ENCODE measurements around the gene ILKAP.

The ILKAP gene

DNA sequence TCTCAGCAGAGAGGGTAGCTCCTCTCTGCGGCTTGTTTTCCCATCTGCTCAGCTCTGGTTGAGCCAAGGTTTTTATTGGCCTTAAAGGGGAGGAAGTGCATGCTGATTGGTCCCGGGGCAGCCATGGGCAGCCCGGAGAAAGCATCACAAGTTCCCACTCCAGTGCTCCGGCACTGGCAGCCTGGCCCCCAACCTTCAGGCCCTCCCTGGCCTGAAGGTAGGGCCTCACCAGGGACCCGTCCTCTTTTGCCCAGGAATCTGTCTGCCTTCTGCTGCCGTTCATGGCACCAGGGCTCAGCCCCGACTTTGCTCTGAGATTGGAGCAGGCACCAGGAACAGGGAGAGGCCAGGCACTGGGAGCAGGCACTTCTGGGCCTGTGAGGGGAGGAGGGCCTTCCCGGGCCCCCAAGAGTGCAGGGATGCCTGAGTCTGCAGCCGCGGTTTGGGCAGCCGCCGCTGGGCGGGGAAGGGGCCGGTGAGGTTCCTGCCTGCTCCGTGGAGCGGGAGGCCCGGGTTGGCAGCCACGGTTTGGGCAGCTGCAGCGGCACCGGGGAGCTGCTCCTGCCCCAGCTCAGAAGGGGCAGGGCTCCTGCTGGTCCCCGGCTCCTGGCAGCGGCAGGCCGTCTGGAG, 17.5 kb upstream of the ILKAP start:
- no peaks in the 10 kb centered on the region for H3K27me3 ChIP-seq (ENCODE audit: control insufficient read depth in 1 of 2, insufficient read depth in 2 of 2, low read length in 2 of 2)
- H3K9ac ChIP-seq (ENCODE audit: low read length): no peak overlapping the region
- peak overlapping the region; percentile 35 for H3K27ac ChIP-seq (ENCODE audit: low read depth, low read length)
- H3K36me3 ChIP-seq (ENCODE audit: insufficient read depth, low read length): no peaks in the 10 kb centered on the region
- H3K4me3 ChIP-seq (ENCODE audit: low read depth in 1 of 2, low read length in 2 of 2): peak overlapping the region in 1 of 2 donors; percentile 30
- peaks cover 12% of the 10 kb centered on the region for H3K4me1 ChIP-seq (ENCODE audit: insufficient read depth, low read length)
- no peaks in the 10 kb centered on the region for H3K9me3 ChIP-seq (ENCODE audit: low read length)

DNA sequence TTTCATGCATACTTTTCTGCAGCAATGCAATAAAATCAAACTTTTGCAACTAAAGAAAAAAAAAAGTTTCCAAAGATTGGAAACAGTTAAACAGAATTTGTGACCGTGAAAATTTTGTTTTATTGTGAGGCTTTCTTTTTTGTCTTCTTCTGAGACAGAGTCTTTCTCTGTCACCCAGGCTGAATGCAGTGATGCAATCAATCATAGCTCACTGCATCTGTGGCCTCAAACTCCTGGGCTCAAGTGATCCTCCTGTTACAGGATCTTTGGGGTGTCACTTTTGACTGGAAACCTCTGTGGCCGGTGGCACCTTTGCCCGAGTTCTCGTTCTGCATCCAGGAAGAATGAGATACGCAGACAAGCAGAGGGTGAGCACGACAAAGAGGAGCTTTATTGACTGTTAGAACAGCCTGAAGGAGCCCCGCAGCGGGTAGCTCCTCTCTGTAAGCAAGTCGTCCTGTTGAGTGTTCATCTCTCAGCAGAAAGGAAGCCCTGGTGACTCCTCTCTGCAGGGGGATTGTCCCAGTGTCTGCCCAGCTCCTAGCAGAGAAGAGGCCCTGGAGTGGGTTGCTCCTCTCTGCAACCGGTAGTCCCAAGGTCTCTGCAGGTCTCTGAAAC, 16.9 kb upstream of the ILKAP start:
- no peaks in the 10 kb centered on the region for H3K27me3 ChIP-seq (ENCODE audit: control insufficient read depth in 1 of 2, insufficient read depth in 2 of 2, low read length in 2 of 2)
- no peak overlapping the region for H3K27ac ChIP-seq (ENCODE audit: low read depth, low read length)
- H3K4me3 ChIP-seq (ENCODE audit: low read depth in 1 of 2, low read length in 2 of 2): no peak overlapping the region
- H3K9me3 ChIP-seq (ENCODE audit: low read length): no peaks in the 10 kb centered on the region
- no peak overlapping the region for H3K9ac ChIP-seq (ENCODE audit: low read length)
- peaks cover 6% of the 10 kb centered on the region for H3K4me1 ChIP-seq (ENCODE audit: insufficient read depth, low read length)
- H3K36me3 ChIP-seq (ENCODE audit: insufficient read depth, low read length): no peaks in the 10 kb centered on the region

DNA sequence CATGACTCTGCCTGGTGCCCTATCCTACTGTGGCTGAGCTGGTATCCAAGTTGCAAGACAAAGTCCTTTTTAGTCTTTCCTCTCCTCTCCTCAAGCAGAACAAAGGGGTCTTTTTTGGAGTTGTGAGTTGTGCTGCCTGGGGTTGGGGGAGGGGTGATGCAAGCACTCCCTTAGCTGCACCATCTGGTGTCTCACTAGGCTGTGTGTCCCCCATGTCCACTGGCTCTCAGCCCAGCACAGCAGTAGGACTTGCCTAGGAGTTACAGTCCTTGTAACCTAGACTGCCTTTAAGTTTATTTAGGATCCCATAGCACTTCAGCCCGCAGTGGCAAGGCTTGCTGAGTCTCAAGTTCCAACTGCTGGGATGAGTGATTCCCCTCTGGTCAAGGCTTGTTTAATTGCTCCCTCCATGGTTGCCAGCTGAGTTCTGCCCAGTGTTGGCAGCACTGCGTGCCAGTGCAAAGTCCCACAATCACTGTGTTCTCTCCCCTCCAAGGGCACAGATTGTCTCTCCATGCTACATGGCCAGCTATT, 13.2 kb upstream of the ILKAP start:
- H3K9me3 ChIP-seq (ENCODE audit: low read length): no peaks in the 10 kb centered on the region
- H3K9ac ChIP-seq (ENCODE audit: low read length): no peak overlapping the region
- no peaks in the 10 kb centered on the region for H3K27me3 ChIP-seq (ENCODE audit: control insufficient read depth in 1 of 2, insufficient read depth in 2 of 2, low read length in 2 of 2)
- H3K4me3 ChIP-seq (ENCODE audit: low read depth in 1 of 2, low read length in 2 of 2): no peak overlapping the region
- H3K4me1 ChIP-seq (ENCODE audit: insufficient read depth, low read length): peaks cover 5% of the 10 kb centered on the region
- no peak overlapping the region for H3K27ac ChIP-seq (ENCODE audit: low read depth, low read length)
- no peaks in the 10 kb centered on the region for H3K36me3 ChIP-seq (ENCODE audit: insufficient read depth, low read length)

DNA sequence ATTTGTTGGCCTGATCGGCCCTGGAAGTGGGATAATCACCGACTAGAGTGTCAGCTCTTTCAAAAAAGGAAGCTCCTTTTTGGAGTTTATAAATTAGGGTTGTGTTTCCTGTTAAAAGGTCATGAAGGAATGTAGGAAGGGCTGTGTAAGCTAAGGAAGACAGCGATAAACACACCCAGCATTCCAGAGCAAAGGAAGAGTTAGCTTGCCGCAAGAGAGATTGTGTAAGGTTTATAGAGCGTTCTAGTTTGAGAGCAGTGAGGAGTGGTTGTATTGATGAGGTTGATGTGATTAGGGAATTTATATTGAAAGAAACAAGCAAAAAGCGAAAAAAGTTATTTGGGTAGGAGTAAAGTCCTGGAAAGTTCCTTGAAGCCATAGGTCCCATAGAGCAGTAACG, 3.5 kb upstream of the ILKAP start:
- peaks cover 13% of the 10 kb centered on the region for H3K4me1 ChIP-seq (ENCODE audit: insufficient read depth, low read length)
- H3K9ac ChIP-seq (ENCODE audit: low read length): no peak overlapping the region
- no peak overlapping the region for H3K27ac ChIP-seq (ENCODE audit: low read depth, low read length)
- H3K9me3 ChIP-seq (ENCODE audit: low read length): no peaks in the 10 kb centered on the region
- no peaks in the 10 kb centered on the region for H3K27me3 ChIP-seq (ENCODE audit: control insufficient read depth in 1 of 2, insufficient read depth in 2 of 2, low read length in 2 of 2)
- no peaks in the 10 kb centered on the region for H3K36me3 ChIP-seq (ENCODE audit: insufficient read depth, low read length)
- H3K4me3 ChIP-seq (ENCODE audit: low read depth in 1 of 2, low read length in 2 of 2): no peak overlapping the region

DNA sequence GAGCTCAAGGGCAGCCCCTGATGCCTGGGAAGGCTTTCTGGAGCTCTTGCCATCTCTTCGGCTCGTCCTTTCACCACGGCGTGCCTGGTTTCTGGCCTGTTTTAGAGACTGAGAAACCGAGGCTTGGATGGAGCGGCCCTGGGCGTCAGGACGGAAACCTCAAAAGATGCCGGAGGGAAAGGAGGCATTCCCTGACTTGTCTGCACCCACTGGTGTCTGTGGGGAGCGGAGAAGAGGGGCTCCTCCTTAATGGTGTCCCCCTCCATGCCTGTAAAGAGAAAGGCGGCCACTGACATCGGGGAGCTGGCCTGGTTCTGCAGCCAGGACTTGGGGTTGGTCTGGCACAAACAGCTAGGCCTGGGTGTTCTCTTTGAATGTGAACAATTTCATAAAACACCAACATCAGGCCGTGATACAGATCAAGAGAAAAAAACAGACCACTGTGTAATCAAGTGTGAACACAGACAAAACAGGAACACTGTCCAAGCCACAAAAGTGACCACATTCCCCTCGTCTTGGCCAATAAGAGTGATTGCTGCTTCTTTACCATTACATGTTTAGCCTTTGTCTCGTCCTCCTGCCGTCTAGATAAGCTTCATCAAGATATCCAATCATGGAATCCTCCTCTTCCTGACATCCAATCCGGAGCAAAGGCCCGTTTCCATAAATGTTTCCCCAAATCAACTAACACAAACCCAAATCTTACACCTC, 633 bp upstream of the ILKAP start:
- H3K4me1 ChIP-seq (ENCODE audit: insufficient read depth, low read length): peaks cover 35% of the 10 kb centered on the region
- H3K4me3 ChIP-seq (ENCODE audit: low read depth in 1 of 2, low read length in 2 of 2): peak overlapping the region; percentile 55 to 75
- no peaks in the 10 kb centered on the region for H3K36me3 ChIP-seq (ENCODE audit: insufficient read depth, low read length)
- peak overlapping the region; percentile 93 for H3K27ac ChIP-seq (ENCODE audit: low read depth, low read length)
- H3K9me3 ChIP-seq (ENCODE audit: low read length): no peaks in the 10 kb centered on the region
- peak overlapping the region; percentile 80 for H3K9ac ChIP-seq (ENCODE audit: low read length)
- H3K27me3 ChIP-seq (ENCODE audit: control insufficient read depth in 1 of 2, insufficient read depth in 2 of 2, low read length in 2 of 2): no peaks in the 10 kb centered on the region

DNA sequence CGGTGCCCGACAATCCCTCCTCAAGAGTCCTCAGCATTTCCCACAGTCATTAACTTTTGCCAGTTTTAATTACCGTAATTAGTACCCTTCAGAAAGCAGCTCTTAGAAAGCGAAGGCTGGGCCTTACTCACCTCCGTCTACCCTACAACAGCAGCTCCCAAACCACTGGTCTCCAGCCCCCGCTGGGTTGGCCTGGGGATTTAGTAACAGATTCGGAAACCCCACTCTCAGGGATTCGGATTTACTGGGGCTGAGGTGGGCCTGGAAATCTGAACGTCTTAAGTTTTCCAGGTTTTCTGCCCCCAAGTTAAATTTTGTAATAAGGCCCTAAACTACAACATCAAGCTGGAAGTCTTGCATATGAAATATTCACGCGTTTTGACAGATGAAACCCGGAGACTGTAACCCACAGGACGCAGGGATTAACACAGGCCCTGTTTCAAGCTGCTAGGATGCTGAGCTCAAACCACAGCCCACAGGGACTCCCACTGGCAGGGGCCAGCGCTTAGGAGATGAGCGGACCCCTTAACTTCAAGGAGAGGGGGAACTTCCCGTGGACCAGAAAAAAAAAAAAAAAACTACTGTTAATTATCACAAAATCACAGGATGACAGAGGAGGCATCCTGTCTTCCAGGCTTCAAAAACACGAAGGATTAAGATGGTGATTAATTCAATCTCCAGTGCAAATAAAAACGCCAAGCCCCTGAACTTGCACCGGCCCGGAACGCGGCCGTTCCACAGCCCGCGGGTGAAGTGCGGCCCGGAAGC, 985 bp downstream of the ILKAP start:
- Histone ChIP-seq H3K27me3 (ENCODE audit: control insufficient read depth in 1 of 2, insufficient read depth in 2 of 2, low read length in 2 of 2) (no peaks in the 10 kb centered on the region), H3K4me3 (ENCODE audit: low read depth in 1 of 2, low read length in 2 of 2) (peak overlapping the region; percentile 27 to 85), H3K4me1 (ENCODE audit: insufficient read depth, low read length) (peaks cover 38% of the 10 kb centered on the region), H3K9me3 (ENCODE audit: low read length) (no peaks in the 10 kb centered on the region), H3K36me3 (ENCODE audit: insufficient read depth, low read length) (no peaks in the 10 kb centered on the region), H3K27ac (ENCODE audit: low read depth, low read length) (peak overlapping the region; percentile 79), H3K9ac (ENCODE audit: low read length) (peak overlapping the region; percentile 92)

DNA sequence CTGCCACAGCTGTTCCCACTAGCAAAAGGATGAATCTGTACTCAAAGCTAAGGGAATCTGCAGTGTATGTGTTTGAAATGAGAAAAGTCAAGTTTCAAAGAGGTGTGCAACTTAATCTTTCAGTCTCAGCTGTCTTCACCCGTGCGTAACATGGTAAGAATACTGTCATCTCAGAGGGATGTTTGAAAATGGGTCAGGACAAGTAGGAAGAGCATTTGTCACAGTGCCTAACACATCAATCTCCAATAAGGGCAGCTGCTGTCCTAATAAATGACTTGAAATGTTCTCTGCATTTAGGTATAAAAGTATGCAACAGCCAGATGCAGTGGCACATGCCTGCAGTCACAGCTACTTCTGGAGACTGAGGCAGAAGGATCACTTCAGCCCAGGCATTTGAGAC, 13.1 kb downstream of the ILKAP start:
- peaks cover 70% of the 10 kb centered on the region for H3K36me3 ChIP-seq (ENCODE audit: insufficient read depth, low read length)
- H3K9me3 ChIP-seq (ENCODE audit: low read length): no peaks in the 10 kb centered on the region
- no peak overlapping the region for H3K4me3 ChIP-seq (ENCODE audit: low read depth in 1 of 2, low read length in 2 of 2)
- no peak overlapping the region for H3K27ac ChIP-seq (ENCODE audit: low read depth, low read length)
- H3K27me3 ChIP-seq (ENCODE audit: control insufficient read depth in 1 of 2, insufficient read depth in 2 of 2, low read length in 2 of 2): no peaks in the 10 kb centered on the region
- H3K4me1 ChIP-seq (ENCODE audit: insufficient read depth, low read length): no peaks in the 10 kb centered on the region
- no peak overlapping the region for H3K9ac ChIP-seq (ENCODE audit: low read length)

DNA sequence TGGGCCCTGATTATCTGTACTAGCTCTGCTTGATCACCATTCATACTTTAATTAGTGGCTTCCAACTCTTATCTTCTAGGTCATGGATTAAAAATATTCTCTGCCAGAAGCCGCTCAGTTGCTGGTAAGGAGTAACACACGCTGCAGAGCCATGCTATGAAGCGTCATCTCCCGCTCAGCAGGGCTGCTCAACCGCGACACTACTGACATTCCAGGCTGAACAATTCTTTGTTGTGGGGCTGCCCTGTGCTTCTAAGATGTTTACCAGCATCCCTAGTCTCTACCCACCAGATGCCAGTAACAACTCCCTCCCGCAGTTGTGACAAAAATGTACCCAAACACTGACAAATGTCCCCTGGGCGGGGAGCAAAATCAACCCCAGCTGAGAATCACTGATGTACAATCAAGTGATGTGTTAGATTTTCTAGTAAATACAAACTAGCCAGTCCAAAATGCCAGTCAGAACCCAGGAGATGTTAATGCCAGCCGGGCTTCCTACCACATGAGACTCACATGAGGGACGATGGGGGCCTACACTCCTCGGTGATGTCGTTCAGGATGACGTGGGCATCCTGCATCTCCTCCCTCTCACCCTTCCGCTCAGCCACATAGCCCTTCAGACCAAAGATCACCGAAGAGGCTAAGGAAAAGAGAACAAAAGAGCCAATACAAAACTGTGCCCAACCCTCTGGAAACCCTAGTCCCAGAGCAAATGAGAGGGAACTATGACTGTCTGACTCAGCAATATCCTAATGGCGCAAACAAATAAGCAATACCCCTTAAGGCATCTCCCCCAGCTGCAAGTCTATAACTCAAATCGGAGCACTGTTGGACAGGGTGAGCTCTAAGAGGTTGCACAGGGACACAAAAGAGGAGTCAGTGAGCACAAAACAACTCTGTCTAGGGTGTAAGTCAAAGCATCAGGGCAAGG, 15.6 kb downstream of the ILKAP start:
- Histone ChIP-seq H3K9me3 (ENCODE audit: low read length) (no peaks in the 10 kb centered on the region), H3K27me3 (ENCODE audit: control insufficient read depth in 1 of 2, insufficient read depth in 2 of 2, low read length in 2 of 2) (no peaks in the 10 kb centered on the region), H3K4me3 (ENCODE audit: low read depth in 1 of 2, low read length in 2 of 2) (no peak overlapping the region), H3K4me1 (ENCODE audit: insufficient read depth, low read length) (peaks cover 1% of the 10 kb centered on the region), H3K9ac (ENCODE audit: low read length) (no peak overlapping the region), H3K36me3 (ENCODE audit: insufficient read depth, low read length) (peaks cover 79% of the 10 kb centered on the region), H3K27ac (ENCODE audit: low read depth, low read length) (no peak overlapping the region)

DNA sequence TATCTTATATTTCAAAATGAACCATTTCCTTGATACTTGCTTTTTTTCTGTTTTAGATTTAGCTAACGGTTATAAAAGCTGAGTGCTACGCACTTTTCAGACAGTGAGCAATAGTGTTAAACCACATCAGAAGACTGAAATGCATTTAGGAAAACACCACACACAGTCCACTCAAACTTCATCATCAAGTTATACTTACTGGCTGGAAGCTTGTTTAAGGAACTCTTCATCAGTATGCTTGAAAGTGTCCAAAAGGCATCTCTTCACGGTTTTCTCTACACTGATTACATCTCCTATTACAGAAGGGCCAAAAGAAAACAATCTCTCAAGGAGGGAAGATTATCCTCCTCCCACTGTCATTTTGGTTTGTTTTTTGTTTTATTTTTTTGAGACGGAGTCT, 19.7 kb downstream of the ILKAP start:
- Histone ChIP-seq H3K9me3 (ENCODE audit: low read length) (no peaks in the 10 kb centered on the region), H3K36me3 (ENCODE audit: insufficient read depth, low read length) (peaks cover 91% of the 10 kb centered on the region)

DNA sequence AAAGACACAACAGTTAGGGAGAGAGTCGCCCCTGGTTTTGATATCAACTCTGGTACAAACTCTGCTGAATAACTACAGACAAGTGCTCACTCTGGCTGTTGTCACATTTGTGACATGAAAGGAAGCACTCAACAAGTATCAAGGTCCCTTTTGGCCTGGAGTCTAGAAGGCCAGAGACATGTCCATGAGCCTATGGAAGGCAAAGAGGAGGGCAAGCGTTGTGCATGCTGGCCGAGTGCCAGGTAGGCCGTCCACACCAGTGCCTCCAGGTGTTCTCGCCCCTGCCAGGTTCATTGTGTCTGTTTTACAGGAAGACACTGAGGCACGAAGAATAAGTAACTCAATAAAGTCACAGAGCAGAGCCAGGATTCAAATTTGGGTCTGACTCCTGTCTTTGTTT, 21.1 kb downstream of the ILKAP start:
- H3K4me1 ChIP-seq (ENCODE audit: insufficient read depth, low read length): peaks cover 5% of the 10 kb centered on the region
- no peak overlapping the region for H3K4me3 ChIP-seq (ENCODE audit: low read depth in 1 of 2, low read length in 2 of 2)
- no peaks in the 10 kb centered on the region for H3K9me3 ChIP-seq (ENCODE audit: low read length)
- no peak overlapping the region for H3K27ac ChIP-seq (ENCODE audit: low read depth, low read length)
- H3K9ac ChIP-seq (ENCODE audit: low read length): no peak overlapping the region
- H3K27me3 ChIP-seq (ENCODE audit: control insufficient read depth in 1 of 2, insufficient read depth in 2 of 2, low read length in 2 of 2): no peaks in the 10 kb centered on the region
- peaks cover 89% of the 10 kb centered on the region for H3K36me3 ChIP-seq (ENCODE audit: insufficient read depth, low read length)

More for the DNA sequence above, 19.7 kb downstream of the ILKAP start:
- H3K4me1 ChIP-seq (ENCODE audit: insufficient read depth, low read length): peaks cover 5% of the 10 kb centered on the region
- H3K4me3 ChIP-seq (ENCODE audit: low read depth in 1 of 2, low read length in 2 of 2): no peak overlapping the region
- no peaks in the 10 kb centered on the region for H3K27me3 ChIP-seq (ENCODE audit: control insufficient read depth in 1 of 2, insufficient read depth in 2 of 2, low read length in 2 of 2)
- H3K9ac ChIP-seq (ENCODE audit: low read length): no peak overlapping the region
- H3K27ac ChIP-seq (ENCODE audit: low read depth, low read length): no peak overlapping the region

Data from muscle layer of colon (tissue), 2 donors.